Fibroblast of mammary gland (primary cell): ENCODE measurements around the gene DDI2.

ENCODE experiments used
- DNase-seq: peaks from one replicate; pipeline ENCODE4 v3.0.0-alpha.2; 2010; ENCODE audit warnings: low read depth
- H3K4me3 ChIP-seq: 2 replicates; pipeline ENCODE4 v1.5.1; 2011; ENCODE audit warnings: low read depth, mild to moderate bottlenecking, low read length, moderate library complexity; ENCODE audit not compliant: control insufficient read depth
- CTCF ChIP-seq: conservative IDR thresholded peaks from 2 replicates; pipeline ENCODE4 v1.5.1; 2011; ENCODE audit warnings: low read depth, low read length, inconsistent platforms; ENCODE audit not compliant: control insufficient read depth, insufficient read depth

DDI2 gene

GRCh38 chr1:15708486-15709137, 91.4 kb downstream of the DDI2 start:
- no peak for TF ChIP-seq CTCF

GRCh38 chr1:15709226-15709625, 92.0 kb downstream of the DDI2 start:
- no peak for TF ChIP-seq CTCF
- no peak for DNase-seq
- H3K4me3 ChIP-seq = no peak overlapping the region

More at GRCh38 chr1:15708486-15709137, 91.4 kb downstream of the DDI2 start:
- DNase-seq = no peak
- H3K4me3 ChIP-seq = no peak overlapping the region

- H3K4me3 ChIP-seq = no peak overlapping the region
- no peak for DNase-seq
- no peak for TF ChIP-seq CTCF
Measured at GRCh38 chr1:15712168-15712567, 94.9 kb downstream of the DDI2 start.

- no peak for TF ChIP-seq CTCF
- peak; percentile 67 for DNase-seq
- H3K4me3 ChIP-seq = no peak overlapping the region
Measured at GRCh38 chr1:15714406-15715136, 97.3 kb downstream of the DDI2 start.

GRCh38 chr1:15717418-15718125, 100.3 kb downstream of the DDI2 start:
- TF ChIP-seq CTCF = no peak
- no peak for DNase-seq
- H3K4me3 ChIP-seq = no peak overlapping the region

GRCh38 chr1:15718199-15718601, 100.9 kb downstream of the DDI2 start:
- no peak for DNase-seq
- H3K4me3 ChIP-seq = no peak overlapping the region
- TF ChIP-seq CTCF = no peak
